ENCODE measurements around the gene SMPD3.
A peak's percentile ranks its signal among the peaks of the same experiment; 100 is the strongest.

SMPD3 gene

DNA sequence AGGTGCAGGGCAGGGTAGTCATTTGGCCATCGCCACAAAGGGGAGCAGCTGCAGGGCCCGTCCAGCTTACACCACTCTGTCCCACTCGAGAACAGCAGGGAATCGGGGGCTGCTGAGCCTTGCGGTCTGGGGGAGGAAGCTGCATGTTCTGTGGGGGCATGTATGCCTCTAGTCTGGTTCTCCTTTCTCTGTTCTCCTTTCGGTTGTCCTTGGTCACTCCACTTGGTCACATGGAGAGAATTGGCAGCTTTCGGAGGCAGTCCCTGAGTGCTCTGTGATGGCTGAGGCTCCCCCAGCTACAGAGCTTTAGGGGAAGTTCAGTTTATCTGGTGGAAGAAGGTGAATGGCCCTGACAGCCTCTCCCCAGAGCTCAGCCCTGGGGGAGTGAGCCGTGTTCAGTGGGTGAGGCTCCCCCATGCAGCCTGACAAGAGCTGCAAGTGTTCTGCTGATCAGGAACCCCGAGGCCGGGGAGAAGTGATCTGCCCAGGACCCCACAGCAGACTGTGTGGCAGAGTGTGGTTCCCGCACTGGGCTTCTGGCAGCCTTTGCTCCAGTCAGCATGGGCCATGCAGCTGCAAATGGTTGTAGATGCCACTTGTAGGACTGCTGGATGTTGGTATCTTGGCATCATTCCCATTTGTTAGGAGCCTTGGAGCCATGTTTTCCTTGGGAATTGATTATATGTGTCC is 22.3 kb upstream of the SMPD3 start:
- DNase-seq: peak; percentile 53 to 98

DNA sequence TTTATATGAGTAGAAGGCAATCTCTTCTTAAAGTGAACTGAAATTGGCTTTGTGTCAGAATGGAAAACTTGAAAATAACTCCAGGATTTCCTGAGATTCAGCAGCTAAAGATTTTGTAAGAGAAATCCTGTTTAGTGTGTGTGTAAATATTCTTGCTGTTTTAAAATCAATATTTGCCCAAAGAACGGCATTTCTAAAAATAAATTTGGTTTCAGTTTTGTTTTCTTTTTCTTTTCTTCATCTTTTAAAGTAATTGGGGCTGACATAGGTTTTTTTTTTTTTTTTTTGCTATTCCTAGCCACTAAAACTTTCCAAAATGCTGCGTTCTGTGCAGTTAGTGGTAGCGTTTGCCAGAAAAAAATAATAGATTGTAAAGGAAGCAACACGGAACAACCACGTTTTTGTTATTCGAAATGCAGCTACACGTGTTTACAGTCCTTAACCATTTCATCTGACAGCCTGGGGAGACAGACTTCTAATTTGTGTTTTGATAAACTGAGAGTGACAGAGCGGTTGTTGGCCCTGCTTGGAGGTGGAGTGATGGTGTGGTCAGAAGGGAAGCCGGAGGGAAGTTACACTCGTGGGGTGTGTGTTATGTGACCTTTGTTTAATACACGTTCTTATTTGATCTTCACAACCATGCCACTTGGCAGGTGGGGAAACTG is 21.6 kb upstream of the SMPD3 start:
- peak in 1 of 2 donors; percentile 30 for DNase-seq

DNA sequence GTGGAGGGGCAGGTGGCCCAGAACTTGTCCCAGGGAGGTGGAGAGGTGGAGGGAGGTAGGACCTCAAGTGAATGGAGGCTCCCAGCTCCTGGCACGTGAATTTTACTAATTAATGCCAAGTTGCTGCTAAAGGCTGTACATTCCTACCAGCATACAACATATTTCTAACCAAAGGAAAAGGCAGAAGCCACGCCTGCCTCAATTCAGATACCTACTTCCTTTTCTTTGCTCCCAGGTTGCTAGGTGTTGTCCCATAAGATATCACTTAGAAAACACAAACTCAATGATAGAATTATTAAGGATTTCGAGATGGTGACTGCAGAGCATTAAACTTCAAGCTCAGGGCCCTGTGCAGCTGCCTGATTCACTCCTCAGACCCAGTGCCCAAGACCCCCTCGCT is 20.5 kb upstream of the SMPD3 start:
- no peak for DNase-seq

DNA sequence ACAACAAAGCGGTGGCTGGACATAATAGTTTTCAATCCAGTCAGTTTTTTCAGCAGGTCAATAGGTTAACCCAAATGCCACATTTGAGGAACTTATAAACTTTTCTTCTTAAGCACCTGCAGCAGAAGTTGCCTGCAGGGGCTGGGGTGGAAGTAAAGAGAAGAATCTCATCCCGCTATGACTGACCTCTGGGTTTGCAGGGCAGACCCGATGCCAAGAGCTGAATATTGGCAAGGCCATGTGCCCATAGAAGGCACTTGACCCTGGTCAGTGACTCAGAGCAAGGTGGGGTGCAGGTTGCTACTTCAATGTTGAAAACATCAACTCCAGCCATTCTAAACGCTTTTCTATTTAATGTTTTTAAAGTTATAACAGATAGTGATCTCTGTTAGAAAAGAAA is 17.9 kb upstream of the SMPD3 start:
- no peak for DNase-seq

DNA sequence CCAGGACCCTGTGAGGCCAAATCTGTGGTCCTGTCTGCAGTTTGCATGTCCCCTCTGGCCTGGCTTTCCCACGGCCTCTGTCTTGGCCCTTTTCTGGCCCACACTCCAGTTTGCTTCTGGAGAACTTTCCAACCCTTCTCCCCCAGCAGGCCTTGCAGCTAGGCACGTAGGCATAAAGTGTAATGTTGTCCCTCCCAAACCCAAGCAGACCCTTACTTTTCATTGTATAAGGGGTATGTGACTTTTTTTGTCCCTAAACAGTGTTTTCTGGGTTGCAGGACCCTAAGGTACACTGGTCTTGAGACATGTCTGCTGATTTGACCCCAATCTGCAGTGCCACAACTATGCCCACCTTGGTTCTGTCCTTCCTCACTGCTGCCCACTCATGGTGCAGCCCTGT is 15.6 kb upstream of the SMPD3 start:
- DNase-seq: no peak

DNA sequence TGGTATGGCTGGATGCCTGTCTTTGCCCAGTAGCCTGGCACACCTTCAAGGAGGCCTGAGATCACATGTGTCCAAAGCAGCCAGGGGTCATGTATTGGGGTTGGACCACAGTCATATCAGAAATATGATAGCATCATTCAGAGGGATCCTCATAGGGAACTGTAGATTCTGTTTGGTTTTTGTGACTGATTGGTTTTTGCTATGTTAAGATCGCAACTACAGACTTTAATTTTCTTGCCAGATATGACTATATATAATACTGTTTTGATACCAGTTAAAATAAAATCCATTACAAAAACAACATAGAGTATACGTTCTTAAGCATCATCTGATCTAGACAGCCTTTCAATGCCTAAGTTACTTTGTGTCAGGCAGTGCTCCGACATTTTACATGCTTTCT is 11.8 kb upstream of the SMPD3 start:
- DNase-seq: no peak

DNA sequence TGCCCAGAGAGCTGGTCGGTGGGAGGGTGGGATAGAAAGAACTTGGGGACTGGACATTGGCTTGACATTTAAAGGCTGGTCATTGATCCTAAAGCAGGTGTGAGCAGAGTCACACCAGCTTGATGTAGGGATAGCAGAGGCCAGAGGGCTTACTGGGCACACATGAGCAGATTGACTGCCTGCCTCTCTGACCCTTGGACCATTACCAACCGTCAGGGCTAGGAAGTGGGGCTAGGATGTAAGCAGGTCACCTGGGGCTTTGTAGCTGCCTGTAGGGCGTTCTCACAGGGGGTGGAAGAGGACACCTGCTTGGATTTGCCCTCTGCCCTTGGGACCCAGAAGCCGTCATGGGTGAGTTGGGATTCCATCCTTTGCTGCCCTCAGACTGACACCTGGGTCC is 11.1 kb upstream of the SMPD3 start:
- DNase-seq: no peak

DNA sequence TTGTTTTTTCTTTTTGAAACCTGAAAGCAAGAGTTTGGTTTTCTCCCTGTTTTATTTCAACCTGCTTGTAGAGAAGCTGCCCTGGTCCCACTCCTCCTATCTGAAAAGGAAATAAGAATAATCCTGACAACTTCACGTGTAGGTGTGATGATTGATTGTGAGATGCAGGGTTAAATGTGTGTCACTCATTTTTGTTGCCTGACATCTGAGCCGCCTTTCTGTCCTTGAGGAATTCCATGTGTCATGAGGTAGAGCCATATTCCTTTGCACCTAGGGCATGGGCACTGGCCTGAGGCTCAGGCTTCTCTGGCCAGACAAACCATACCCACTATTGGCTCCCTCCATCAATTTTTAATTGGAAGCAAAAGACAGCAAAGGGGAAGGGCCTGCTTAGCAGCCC is 10.2 kb upstream of the SMPD3 start:
- no peak for DNase-seq

DNA sequence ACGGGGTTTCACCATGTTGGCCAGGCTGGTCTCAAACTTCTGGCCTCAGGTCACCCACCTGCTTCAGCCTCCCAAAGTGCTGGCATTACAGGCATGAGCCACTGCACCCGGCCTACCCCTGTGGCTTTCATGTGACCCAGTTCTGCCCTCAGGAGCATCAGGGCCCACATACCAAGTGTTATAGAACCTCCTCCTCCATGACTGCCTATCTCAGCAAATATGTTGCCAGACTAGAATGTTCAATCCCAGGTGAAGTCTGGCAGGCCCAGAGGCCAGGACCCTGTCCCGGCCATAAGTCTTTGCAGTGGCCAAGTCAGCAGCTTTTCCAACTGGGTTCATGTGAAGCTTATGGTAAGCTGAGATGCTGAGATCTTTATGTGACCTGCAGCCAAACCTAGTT is 9.8 kb upstream of the SMPD3 start:
- no peak for DNase-seq

DNA sequence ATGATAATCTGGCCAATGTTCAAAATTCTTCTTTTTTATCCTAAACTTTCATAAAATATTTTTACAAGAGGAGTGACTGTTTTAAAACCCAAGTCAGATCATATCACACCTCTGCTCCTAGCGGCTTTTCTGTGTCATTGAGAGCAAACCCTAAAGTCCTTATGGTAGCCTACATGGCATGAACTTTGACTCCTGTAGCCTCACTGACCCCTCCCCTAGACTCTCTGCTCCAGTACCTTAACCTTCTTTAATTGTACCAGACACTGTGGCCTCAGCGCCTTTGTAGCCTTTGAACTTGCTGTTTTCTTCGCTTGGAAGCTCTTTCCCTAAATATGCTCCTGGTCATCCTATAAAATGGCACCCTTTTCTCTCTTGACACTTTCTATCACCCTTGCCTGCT is 7.3 kb upstream of the SMPD3 start:
- no peak for DNase-seq

DNA sequence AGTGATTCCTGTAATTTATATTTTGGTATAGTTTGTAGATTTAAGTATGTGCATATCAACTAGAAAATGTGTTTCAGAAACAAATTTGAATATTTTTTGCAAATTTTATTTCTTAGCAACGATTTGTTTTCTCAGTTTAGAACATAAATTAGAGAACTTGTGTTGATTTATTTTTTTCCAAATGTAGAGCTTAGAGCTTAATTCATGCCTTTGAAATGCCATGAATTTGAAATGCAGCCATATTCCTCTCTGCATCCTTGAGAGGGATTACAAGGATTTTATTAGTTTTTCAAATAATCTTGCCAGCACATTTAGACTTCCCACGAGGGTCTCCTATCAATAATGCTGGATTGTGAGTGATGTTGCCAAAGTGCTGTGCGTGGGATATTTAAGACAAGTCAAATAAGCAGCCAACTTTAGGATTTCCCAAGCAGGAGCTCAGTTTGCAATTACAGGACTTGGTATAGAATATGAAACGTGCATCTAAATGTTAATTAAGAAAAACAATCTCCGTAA is 6.7 kb upstream of the SMPD3 start:
- no peak for DNase-seq

DNA sequence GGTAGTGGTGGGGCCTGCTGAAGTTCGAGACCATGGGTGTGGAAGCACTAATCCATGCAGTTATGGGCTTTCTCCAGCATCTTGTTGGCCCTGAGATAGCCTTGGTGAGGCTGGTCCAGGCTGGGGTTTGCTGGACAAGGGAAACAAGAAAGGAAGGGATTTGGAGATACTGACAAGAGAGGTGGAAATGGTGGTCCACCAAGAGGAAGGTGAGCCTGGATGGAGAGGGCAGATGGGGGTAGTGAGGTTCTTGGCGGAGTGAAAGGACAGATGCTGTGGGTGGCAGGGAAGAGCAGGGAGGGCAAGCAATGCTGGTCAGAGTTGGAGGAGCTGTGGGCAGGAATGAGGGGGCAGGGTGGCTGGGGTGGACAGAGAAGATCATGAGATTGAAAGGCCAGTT is 5.5 kb upstream of the SMPD3 start:
- DNase-seq: no peak

DNA sequence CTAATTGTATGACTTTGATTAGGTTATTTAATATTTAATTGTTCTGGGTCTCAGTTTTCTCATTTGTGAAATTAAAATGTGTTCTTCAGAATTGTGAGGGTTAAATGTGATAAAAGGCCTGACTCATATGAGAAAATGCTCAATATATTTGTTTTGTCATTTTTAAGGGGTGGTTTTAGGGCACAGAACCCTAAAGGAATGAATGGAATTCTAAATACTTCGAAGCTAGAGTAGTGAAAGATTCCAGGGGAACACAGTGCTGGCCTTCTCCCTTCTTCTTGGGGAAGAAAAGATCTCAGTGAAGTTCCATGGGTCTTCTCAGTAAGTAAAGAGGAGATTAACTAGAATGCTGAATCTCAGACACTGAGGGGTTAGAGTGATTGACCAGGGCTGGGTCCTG is 3.9 kb upstream of the SMPD3 start:
- no peak for DNase-seq

DNA sequence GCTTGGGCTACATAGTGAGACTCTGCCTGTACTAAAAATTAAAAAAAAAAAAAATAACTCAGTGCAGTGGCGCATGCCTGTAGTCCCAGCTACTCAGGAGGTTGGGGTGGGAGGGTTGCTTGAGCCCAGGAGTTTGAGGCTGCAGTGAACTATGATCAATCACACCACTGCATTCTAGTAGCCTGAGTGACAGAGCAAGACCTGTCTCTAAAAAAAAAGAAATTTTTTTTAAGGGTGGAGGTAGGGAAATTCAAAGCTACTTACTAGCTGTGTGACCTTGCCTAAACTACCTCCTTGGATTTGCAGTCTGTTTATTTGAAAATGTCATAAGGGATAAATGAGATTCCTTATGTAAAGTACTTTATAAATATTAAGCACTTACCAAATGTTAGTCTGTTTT is 3.4 kb upstream of the SMPD3 start:
- DNase-seq: no peak

DNA sequence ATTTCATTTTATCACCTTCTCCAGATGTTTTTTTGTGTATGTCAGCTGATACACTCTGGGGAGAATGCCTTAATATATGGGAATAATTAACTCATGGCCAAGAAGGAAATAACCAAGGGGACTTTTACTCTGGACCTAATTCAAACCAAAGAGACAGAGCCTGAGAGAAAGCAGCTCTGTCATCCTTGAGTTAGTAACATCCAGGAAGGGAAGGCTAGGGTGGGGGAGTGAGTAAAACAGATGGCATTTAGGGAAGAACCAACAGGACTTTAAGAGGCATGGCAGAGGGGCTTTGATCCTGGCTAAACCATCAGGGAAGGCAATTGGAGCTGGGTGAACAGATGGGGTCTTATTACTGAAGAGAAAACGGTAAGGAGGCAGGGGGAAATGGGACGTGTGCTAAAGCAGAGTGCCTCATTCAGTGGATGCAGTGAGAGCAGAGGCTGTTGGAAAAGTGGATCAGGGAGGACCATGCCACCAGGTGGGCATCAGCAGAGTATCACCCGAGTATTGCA is 2.5 kb upstream of the SMPD3 start:
- DNase-seq: no peak

DNA sequence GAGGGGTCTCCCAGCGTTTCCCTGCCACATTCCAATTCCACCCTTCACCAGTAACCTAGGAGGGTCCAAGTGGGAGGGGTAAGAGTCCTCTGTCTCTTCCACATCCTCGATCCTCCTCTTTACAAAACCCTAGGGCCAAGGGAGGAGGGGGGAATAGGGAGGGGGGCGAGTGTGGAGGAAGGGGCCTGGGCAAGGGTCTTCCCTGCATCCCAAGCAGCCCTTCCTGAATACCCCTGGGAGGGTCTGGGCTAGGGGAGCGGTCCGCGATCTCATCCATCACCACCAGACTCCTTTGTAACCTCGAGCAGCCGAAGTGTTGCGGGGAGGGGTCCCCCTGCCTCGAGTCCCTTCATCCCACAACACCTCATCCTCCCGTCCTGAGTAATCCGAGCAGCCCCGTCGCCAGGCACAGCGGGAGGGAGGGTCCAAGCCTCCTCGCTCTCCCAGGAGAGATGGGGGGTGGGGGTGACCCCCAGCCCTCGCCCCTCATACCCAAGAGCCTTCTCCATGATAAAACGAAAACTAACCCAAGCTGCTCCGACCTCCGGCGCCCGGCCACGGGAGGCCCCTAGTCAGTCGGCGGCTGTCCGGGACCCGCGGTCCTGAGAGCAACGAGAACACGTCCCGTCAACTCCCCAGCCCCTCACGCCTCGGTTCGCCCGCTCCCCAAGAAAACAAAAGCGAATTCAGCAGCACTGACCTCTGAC is 502 bp downstream of the SMPD3 start:
- DNase-seq: peak in 1 of 2 donors; percentile 45

DNA sequence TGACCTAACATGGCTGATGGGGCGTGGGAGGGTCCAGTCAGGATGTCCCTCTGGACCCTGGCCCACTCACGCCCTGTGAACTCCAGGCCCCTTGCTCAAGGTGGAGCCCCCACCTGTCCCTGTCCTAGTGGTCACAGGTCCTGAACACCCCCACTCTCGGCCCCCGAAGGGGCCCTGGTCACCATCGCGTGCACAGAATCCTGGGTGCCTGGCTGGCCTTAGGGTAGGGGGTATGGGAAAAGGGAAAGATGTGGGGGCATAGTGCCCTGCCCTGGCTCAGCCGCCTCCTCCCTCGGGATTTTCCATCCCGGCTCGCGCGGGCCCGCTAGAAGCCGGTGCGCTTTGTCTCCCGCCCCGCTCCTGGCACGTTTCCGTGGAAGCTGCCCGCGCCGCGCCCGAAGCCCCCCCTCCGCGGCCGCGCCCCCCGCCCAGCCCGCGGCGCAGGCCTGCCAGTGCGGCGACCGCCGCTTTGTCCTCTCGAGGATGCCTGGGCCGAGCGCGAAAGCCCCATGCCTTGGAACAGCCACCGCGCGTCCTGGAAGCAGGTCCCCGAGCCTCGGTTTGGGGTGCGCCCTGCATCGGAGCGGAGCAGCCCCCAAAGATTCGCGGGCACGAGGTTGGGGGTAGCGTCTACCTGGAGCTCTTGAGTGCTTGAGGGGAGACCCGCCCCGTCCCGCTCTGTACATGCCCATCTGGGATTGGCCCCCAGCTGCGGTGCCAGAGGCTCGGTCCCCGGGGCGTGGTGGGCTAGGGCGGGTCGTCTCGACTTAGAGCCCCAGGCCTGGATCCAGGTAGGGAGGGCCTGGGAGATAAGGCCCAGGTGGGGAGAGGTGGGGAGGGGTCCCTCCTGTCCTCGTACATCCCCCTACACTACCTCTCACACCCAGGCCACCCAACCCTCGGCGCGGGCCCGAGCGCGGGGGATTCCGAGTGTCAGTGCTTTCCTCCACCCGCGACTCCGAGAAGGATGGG is 1.3 kb downstream of the SMPD3 start:
- DNase-seq: no peak

DNA sequence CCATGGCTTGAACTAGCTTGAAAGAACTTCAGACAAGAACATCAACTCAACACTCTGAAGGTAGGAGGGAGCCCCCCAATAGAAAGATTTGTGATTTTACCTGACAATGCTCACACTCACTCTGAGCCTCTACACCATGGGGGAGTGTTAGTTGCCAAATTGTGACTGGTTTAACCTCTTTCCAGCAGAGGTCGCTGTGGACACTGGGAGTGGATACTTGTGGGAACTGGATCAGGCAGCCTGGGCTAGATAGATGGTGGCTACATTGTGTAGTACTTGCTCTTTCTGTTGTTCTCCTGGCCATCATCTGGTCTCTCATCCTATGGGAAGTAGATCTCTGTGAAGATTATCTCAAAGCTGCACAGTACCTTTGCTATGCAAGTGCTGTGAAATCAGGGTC is 2.9 kb downstream of the SMPD3 start:
- peak; percentile 7 to 37 for DNase-seq

DNA sequence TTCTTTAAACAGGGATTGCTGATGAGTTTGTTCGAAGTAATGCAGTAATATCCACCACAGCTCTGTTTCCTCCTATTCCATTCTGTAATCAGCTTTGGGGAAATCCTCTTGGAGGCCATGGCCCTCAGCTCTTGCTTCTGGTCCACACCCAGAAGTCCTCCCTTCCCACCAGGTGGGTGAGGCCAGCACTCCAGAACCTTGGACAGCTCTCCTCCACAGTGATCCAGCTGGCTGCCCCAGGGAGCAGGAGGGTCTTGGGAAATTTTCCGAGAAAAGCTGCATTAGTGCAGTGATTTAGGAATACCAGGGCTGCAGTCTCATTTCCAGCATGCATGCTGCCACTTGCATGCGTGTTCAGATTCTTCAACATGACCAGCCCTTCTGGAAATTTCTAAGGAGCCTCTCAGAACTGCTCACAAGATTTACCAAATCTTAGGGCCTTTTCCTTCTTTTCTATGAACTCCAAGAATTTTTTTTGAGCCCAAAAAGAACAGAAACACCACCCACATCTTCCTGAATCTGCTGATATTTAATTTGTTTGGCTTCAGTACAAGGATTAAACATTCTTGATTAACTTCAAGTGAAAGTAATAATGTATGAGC is 4.2 kb downstream of the SMPD3 start:
- no peak for DNase-seq

DNA sequence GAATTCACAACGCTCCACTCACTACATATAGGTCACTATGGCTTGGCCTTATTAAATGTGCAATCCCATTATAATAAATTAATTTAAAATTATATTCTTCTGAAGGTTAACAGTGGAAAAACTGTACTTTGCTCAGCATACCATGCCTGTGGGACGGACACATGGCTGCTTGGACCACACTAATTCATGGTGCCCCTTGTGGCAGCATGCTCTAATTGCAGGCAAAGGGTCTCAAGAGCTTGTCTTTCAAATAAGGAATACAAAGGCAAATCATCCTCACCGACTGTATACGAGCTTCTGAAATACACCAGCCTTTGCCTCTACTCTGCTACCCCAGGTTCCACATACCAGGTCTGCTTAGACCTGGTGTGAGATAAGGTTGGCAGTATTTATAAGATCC is 11.7 kb downstream of the SMPD3 start:
- DNase-seq: no peak

DNA sequence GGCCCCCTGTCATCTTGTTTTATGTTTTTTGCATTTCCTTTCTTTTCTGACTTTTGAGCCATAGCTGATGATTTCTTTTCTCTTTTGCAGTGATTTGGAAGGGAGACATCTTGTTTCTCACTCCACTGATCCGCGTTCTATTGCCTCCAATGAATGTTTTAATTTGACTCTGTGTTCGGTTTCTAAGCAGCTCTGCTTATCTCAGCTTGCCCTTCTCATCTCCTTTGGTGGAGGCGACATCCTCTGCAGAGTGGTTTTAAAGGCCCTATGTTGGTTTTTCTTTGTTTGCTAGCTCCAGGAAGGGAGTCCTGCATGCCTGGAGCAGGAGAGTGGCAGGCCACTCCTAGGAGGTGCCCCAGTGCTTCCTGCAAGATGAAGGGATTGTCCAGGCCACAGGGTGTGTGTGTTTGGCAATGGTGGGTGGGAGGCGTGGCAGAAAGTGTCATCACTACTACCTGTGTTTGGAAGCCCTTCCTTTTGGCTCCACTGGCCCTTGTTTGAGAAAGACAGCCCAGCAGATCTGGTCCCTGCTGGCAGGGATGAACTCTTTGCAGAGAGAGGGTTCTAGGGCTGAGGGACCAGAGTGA is 13.6 kb downstream of the SMPD3 start:
- no peak for DNase-seq

DNA sequence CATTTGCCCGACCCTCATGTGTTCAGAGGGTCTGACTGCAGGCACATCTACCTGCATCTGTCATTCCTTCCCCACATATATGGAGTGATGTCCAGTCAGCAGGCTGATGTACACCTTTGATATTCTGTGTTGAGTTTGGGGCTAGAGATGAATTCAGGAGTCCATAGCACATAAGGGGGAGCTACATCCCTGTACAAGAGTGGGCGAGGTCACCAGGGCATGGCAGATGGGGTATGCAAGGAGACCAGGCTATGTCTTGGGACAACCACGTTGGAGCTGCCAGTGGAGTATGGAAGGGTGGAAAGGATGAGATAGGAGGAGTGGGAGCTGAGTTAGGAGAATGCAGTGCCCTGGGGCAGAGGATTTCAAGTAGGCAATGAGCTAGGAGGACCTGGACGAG is 15.0 kb downstream of the SMPD3 start:
- DNase-seq: no peak

All from bone marrow (tissue), 2 donors.